GM19238 (cell line): ENCODE data around the gene COL2A1.
"Not testable (repeated sequence)": the region's sequence is repeated elsewhere in the genome, so short reads cannot be mapped to it uniquely, and the experiment has no call there.

ENCODE experiments used
- DNase-seq: peaks from one replicate; pipeline ENCODE4 v3.0.0; 2011; ENCODE audit warnings: low spot score; ENCODE audit not compliant: insufficient read length

Gene COL2A1

DNA sequence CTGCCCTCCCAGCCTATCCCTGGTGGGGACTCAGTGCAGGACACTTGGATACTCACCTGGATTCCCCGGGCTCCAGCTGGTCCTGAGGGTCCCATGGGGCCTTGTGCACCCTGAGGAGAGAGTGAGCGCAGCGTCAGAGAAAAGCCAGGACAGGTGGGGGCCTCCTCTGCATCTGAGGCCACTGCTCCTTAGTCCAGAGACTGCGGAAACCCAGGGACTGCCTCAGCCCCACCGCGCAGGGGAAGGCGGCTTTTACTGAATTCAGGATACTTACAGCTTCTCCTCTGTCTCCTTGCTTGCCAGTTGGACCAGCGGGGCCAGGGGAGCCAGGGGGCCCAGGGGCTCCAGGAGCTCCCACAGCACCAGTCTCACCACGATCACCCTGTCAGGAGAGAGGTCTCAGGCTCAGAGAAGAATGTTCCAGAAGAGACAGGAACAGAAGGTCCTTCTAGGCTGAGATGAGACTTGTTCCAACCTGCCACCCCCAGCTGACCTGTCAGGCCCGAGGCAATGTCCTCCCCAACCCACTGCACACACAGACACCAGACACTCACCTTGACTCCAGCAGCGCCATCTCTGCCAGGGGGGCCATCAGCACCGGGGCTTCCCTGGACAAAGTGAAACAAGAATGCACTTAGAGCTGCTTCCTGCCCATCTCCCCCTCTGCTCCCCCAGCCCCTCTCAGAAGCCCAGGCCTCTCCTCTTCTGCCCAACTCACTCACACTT is 27.1 kb downstream of the COL2A1 start:
- DNase-seq, result no peak

DNA sequence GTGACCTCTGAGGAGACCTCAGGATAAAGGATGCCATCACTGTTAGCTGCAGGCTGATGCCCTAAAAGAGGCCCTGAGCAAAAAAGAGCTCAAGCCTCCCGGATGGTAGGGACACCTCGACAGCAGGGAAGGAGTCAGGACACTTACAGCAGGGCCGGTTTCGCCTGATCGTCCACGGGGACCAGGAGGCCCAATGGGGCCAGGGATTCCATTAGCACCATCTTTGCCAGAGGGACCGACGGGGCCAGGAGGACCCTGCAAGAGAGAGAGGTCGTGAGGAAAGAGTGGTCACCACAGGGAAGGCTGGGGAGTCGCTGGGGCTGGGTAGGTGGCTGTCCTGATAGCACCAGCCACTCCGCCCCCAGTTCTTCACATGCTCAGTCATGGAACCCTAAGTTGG is 28.5 kb downstream of the COL2A1 start:
- DNase-seq, result no peak

GRCh38 chr12:47975036-47975620 is 29.1 kb downstream of the COL2A1 start:
- no peak for DNase-seq

DNA sequence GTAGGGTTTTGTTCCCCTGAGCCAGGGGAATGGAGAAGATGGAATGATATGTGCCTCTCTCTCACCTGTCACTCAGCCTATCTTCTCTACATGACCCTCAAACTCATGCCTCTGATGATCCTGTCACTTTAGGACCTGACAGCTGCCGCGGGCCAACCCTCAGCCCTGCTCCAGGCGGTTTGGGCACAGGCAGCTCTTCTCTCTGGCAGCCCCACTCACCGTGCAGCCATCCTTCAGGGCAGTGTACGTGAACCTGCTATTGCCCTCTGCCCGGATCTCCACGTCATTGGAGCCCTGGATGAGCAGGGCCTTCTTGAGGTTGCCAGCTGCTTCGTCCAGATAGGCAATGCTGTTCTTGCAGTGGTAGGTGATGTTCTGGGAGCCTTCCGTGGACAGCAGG is 30.4 kb downstream of the COL2A1 start:
- no peak for DNase-seq

GRCh38 chr12:47972895-47973294 is 31.4 kb downstream of the COL2A1 start:
- no peak for DNase-seq

GRCh38 chr12:47970843-47971242 is 33.4 kb downstream of the COL2A1 start:
- DNase-seq, result no peak

DNA sequence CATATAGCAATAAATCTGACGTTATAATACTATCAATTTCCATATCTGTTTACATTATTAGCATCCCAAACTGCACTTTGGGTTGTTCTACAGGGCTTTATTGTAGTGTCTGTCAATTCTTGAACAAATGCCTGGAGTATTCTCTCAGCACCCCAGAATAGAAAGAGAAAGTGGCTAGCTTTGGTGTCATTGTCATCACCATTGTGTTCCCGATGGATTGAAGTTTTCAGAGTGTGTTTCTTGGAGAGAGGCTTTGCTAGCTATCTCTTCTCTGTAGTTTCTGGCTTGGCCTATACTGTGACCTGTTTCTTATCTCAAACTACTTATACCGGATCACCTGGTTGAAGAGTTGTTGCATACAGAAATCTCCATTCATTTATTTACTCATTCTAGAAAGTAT is 34.4 kb downstream of the COL2A1 start:
- no peak for DNase-seq

DNA sequence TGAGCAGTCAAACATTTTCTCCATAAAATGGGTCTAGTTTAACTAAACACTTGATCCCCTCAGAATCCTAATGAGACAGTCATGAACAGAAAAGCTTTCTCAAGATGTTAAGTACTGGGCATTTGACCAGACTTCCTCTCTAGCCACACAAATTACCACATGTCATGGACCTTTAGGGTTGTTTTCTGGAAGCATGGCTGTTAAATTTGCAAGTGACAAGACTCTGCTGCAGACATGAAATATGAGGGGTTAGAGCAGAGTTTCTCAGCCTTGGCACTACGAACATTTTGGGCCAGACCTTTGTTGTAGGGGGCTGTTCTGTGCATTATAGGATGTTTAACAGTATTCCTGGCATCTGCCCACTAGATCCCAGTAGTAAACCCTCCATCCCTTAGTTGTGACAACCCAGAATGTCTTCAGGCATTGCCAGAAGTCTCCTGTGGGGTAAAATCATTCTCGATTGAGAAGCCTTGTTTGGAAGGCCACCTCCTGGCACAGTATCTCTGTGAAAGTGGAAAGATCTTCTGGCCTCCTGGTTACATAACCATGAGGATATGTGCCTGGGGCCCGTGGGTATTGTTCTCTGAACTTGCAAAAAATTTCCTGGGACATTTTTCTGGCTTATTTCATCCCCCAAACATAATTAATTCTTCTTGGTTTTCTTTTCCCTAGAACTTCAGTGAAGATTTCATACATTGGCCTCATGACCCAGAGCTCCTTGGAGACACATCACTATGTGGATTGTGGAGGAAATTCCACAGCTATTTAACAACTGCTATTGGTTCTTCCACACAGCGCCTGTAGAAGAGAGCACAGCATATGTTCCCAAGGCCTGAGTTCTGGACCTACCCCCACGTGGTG is 36.6 kb downstream of the COL2A1 start:
- no peak for DNase-seq

- DNase-seq, result no peak
These were observed 38.7 kb downstream of the COL2A1 start for GRCh38 chr12:47965581-47965980.

- no peak for DNase-seq
These were observed 40.1 kb downstream of the COL2A1 start for GRCh38 chr12:47964106-47964728.

- peak; percentile 98 for DNase-seq
These were observed 40.8 kb downstream of the COL2A1 start, which contains the start of gene TMEM106C for GRCh38 chr12:47963340-47964040. TMEM106C (plus strand) TSS chr12:47963596; CDS start chr12:47964237, 641 bp downstream.

- no peak for DNase-seq
These were observed 42.1 kb downstream of the COL2A1 start for GRCh38 chr12:47962198-47962597.

- DNase-seq, result not testable (repeated sequence)
These were observed 46.6 kb downstream of the COL2A1 start for GRCh38 chr12:47957671-47958070.

- no peak for DNase-seq
These were observed 49.2 kb downstream of the COL2A1 start for GRCh38 chr12:47955059-47955458.

DNA sequence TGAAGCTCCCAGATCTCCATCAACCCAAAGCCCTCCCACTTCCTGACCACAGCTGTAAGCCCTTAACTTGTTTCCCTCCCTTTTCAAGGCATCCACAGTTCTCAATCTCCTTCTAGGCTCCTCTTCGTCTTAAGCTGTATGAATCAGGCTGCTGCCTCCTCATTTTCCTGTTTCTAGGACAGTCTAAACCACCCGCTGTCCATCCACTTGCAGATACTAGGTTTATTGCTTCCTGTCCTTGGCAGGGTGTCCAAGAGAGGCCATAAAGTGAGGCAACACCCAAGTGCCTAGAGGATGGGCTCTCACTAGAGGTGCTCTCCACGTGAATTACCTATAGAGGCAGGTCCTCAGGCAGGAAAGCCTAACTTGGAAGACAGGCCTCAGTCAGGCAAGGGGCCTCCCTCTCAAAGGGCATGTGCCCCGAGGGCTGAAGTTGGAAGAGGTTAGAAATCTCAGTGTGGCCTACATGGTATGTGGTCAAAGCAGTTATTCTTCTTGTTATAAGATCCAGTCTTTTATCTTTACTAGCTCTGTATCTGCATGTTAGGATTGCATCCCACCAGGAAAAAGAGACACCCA is 49.7 kb downstream of the COL2A1 start:
- no peak for DNase-seq

- no peak for DNase-seq
These were observed 50.2 kb downstream of the COL2A1 start for GRCh38 chr12:47954058-47954457.

DNA sequence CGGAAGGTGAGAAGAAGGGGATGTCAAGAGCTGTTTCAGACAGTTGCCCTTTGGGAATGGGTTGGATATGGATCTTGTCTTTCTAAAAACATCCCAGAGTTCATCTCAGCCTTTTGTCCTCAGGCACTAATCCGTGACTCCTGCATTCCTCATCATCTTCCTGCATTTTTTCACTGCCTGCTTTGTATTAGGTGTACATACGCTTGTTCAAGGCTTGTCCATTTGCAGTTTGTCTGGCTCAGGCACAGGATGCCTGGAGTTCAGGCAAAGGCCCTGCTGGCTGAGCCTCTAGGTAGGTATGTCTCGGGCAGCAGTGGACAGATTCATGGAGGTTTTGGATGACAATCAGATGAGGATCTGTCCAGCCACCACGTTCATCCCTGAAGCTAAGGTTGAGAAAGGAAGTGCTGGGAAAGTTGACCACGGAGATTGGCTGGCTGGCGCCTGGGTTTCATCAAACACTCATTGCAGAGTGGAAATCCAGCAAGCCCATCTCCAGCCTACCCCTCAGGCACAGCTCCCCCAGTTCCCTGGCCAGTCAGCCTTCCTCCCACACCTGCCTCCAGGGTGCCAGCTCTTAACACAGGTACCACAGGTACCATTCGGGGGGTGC is 53.3 kb downstream of the COL2A1 start:
- DNase-seq, result no peak

GRCh38 chr12:47949441-47950341 is 54.6 kb downstream of the COL2A1 start:
- peak; percentile 72 for DNase-seq

GRCh38 chr12:47947341-47947740 is 56.9 kb downstream of the COL2A1 start:
- DNase-seq, result no peak
